T-helper 9 cell (primary cell): ENCODE data around the gene HAUS3.
"Not testable (repeated sequence)": the region's sequence is repeated elsewhere in the genome, so short reads cannot be mapped to it uniquely, and the experiment has no call there.

Source experiments
- DNase-seq: peaks from one replicate; pipeline ENCODE4 v3.0.0-alpha.2; 2020

HAUS3 gene

GRCh38 chr4:2250357-2251072 is 8.6 kb upstream of the HAUS3 start:
- DNase-seq, result no peak

- no peak for DNase-seq
Measured at GRCh38 chr4:2249526-2250356, 7.8 kb upstream of the HAUS3 start.

GRCh38 chr4:2248821-2249261 is 6.9 kb upstream of the HAUS3 start:
- DNase-seq, result no peak

GRCh38 chr4:2248044-2248780 is 6.3 kb upstream of the HAUS3 start:
- DNase-seq, result no peak

GRCh38 chr4:2247128-2248043 is 5.5 kb upstream of the HAUS3 start:
- DNase-seq, result no peak

- no peak for DNase-seq
Measured at GRCh38 chr4:2246384-2247127, 4.6 kb upstream of the HAUS3 start.

- DNase-seq, result no peak
Measured at GRCh38 chr4:2245787-2246275, 3.9 kb upstream of the HAUS3 start.

- DNase-seq, result no peak
Measured at GRCh38 chr4:2245057-2245786, 3.3 kb upstream of the HAUS3 start.

- DNase-seq, result no peak
Measured at GRCh38 chr4:2243681-2244380, 1.9 kb upstream of the HAUS3 start.

- no peak for DNase-seq
Measured at GRCh38 chr4:2241003-2241402, 918 bp downstream of the HAUS3 start.

- no peak for DNase-seq
Measured at GRCh38 chr4:2236944-2237666, 4.8 kb downstream of the HAUS3 start.

- DNase-seq, result no peak
Measured at GRCh38 chr4:2231082-2231481, 10.8 kb downstream of the HAUS3 start.

GRCh38 chr4:2226261-2226660 is 15.7 kb downstream of the HAUS3 start:
- DNase-seq, result no peak

GRCh38 chr4:2222838-2223237 is 19.1 kb downstream of the HAUS3 start:
- no peak for DNase-seq

- not testable (repeated sequence) for DNase-seq
Measured at GRCh38 chr4:2221378-2221777, 20.5 kb downstream of the HAUS3 start.

GRCh38 chr4:2220016-2220630 is 21.8 kb downstream of the HAUS3 start:
- DNase-seq, result peak; percentile 81

- DNase-seq, result no peak
Measured at GRCh38 chr4:2219233-2219760, 22.6 kb downstream of the HAUS3 start.

- DNase-seq, result no peak
Measured at GRCh38 chr4:2218436-2218835, 23.5 kb downstream of the HAUS3 start.

GRCh38 chr4:2217726-2218125 is 24.2 kb downstream of the HAUS3 start:
- no peak for DNase-seq
